HG02938 (cell line): ENCODE results near the gene CHKA.

Source experiments
- ATAC-seq: cut with Tn5 transposase; IDR thresholded peaks from one replicate; pipeline ENCODE4 v1.9.1; 2021; ENCODE audit warnings: mild to moderate bottlenecking, moderate library complexity; ENCODE audit not compliant: unreplicated experiment

CHKA gene

GRCh38 chr11:68002938-68003845 lies 118.0 kb downstream of the CHKA start:
- ATAC-seq, result peak; percentile 24
